ENCODE data around the gene KCNG2.

DNA sequence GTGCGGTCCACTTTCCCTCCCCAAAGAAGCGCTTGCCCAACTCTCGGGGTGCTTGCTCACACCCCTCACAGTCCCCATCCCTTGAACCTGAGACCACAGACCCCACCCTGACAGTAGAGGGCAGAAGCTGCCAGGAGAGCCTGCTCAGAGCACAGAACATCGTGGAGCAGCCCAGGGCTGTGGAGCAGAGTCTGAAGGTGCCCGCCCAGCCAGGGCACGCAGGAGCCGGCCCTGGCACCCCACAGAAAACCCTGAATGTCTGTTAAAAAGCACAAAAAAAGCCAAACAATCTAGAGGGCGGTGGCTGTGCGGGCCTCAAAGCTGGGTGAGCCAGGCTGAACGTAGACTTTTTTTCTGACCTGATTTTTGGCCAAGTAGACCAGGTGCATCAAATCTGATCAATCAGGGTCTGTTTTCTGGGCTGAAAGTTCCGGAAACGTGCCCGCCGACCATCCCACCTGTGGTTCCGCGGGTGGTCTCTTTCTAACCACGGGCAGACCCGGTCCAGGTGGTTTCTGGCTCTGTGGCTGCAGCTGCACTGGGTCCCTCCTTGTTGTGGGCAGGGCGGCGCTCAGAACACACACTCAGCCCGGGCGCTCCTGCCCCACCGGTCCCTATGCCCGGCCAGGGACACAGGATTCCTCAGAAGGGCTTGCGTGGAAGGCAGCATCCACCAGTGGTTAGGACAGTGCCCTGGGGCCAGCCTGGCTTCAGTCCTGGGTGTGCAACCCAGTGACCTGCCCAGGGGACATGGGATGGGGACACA lies 87.4 kb downstream of the KCNG2 start:
- TF ChIP-seq POLR2A (IDR thresholded peaks at IDR 0.05): no peak
- TF ChIP-seq, protein P1, sequence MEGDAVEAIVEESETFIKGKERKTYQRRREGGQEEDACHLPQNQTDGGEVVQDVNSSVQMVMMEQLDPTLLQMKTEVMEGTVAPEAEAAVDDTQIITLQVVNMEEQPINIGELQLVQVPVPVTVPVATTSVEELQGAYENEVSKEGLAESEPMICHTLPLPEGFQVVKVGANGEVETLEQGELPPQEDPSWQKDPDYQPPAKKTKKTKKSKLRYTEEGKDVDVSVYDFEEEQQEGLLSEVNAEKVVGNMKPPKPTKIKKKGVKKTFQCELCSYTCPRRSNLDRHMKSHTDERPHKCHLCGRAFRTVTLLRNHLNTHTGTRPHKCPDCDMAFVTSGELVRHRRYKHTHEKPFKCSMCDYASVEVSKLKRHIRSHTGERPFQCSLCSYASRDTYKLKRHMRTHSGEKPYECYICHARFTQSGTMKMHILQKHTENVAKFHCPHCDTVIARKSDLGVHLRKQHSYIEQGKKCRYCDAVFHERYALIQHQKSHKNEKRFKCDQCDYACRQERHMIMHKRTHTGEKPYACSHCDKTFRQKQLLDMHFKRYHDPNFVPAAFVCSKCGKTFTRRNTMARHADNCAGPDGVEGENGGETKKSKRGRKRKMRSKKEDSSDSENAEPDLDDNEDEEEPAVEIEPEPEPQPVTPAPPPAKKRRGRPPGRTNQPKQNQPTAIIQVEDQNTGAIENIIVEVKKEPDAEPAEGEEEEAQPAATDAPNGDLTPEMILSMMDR (IDR thresholded peaks at IDR 0.05): no peak

Data from transverse colon (tissue), 3 donors.